ENCODE measurements around the gene MMD2.

Gene MMD2

DNA sequence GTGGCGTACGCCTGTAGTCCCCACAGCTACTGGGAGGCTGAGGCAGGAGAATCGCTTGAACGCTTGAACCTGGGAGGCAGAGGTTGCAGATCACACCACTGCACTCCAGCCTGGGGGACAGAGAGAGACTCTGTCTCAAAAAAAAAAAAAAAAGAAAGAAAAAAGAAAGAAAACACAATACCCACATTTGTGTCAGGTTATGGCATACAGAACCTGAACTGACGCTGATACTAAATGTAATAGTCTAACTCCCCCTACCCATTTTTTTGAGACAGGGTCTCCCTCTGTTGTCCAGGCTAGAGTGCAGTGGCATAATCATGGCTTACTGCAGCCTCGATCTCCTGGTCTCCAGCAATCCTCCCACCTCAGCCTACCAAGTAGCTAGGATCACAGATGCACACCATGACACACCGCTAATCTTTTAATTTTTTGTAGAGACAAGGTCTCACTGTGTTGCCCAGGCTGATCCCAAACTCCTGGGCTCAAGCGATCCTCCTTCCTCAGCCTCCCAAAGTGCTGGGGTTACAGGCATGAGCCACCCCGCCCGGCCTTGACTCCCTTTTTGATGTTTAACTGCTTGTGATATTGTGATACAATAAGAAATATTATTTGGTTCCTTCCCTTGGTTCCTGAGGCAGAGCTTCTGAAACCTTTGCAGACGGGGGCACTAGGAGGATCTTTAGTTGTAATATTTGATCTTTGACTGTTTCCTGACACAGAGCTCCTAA, 6.5 kb upstream of the MMD2 start:
- TF ChIP-seq, protein P1, sequence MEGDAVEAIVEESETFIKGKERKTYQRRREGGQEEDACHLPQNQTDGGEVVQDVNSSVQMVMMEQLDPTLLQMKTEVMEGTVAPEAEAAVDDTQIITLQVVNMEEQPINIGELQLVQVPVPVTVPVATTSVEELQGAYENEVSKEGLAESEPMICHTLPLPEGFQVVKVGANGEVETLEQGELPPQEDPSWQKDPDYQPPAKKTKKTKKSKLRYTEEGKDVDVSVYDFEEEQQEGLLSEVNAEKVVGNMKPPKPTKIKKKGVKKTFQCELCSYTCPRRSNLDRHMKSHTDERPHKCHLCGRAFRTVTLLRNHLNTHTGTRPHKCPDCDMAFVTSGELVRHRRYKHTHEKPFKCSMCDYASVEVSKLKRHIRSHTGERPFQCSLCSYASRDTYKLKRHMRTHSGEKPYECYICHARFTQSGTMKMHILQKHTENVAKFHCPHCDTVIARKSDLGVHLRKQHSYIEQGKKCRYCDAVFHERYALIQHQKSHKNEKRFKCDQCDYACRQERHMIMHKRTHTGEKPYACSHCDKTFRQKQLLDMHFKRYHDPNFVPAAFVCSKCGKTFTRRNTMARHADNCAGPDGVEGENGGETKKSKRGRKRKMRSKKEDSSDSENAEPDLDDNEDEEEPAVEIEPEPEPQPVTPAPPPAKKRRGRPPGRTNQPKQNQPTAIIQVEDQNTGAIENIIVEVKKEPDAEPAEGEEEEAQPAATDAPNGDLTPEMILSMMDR (IDR thresholded peaks at IDR 0.05; ENCODE audit: low read length, missing control alignments) = no peak
- H3K4me3 ChIP-seq (replicated peaks; ENCODE audit: low read depth, low read length) = no peak overlapping the region
- no peak for DNase-seq (ENCODE audit: low read depth)

DNA sequence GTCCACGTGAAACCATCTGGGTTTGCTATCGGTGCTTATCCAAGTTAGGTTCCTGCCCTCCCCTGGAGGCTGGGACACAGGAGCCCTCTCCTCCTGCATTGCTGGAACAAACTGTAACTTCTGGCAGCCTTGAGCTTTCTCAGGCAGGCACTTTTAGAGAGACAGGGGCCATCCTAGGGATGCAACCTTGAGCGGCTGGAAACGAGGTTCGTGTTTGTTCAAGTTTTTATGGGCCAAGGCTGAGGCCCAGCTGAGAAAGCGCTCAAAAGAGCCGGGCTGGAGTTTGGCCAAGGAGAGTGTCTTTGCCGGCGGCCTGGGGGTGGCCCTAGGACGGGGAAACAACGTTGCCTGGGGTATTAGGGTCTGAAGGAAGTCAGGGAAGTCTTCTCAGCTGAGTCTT, 5.5 kb upstream of the MMD2 start:
- TF ChIP-seq, protein P1 (IDR thresholded peaks at IDR 0.05; ENCODE audit: low read length, missing control alignments) = no peak
- H3K4me3 ChIP-seq (replicated peaks; ENCODE audit: low read depth, low read length) = no peak overlapping the region
- no peak for DNase-seq (ENCODE audit: low read depth)

DNA sequence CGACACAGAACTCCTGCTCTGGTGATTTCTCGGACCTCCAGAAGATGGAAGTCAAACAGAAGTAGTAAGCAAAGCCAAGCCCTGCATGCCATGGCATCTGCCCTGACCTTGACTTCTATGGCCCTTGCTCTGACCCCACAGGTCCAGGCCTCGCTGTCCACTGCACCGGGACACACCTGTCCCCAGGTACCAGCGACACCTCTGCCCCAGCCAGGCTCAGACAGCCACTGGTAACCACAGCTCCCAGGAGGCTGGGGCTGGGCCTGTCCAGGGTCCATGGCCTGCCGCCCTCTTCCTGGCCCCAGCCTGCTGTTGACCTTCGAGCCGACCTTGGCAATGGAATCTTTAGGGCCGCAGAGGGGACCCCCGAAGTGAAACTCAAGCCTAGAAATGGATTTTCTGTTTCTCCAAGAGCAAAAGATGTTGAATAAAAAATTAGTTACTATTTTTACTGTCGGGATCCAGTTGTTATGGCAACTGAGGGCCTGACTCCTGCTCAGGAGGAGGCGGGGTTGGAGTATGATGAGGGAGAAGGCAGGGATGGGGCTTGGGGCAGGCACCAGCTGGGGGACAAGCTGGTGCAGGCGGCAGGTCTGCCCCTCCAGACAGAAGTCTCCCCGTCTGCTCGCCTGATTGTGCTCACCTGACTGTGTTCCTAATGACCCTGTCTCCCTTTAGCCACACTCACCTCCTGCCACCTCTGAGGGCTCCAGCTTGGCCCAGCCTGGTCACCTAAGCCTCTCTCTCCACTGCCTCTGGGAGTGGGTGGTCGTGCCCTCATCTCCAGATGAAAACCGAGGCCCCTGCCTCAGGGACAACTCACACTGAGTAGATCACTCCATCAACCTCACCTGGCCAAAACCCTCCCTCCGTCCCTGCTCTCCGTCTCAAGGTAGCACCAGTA, 4.1 kb upstream of the MMD2 start:
- no peak for DNase-seq (ENCODE audit: low read depth)
- H3K4me3 ChIP-seq (replicated peaks; ENCODE audit: low read depth, low read length) = no peak overlapping the region
- TF ChIP-seq, protein P1 (IDR thresholded peaks at IDR 0.05; ENCODE audit: low read length, missing control alignments) = no peak

DNA sequence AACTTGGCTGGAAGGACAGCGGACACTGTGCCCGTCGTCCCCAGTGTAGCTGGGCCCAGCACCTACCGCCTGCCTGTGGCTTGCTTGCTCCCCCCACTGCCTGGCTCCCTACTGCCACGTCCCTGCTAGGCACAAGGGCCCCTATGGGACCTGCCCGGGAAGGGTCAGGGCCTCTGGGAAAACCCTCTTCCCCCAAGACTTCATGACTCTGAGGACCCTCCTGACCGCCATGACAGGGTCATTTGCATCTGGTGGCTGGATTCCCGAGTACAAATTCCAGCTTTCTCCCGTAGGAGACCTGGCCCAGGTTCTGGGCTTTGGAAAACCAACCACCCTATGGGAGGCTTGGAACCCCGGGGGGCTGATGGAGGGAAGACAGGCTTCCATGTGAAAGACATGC, 1.4 kb upstream of the MMD2 start:
- TF ChIP-seq, protein P1 (IDR thresholded peaks at IDR 0.05; ENCODE audit: low read length, missing control alignments) = no peak
- no peak for DNase-seq (ENCODE audit: low read depth)
- no peak overlapping the region for H3K4me3 ChIP-seq (replicated peaks; ENCODE audit: low read depth, low read length)

DNA sequence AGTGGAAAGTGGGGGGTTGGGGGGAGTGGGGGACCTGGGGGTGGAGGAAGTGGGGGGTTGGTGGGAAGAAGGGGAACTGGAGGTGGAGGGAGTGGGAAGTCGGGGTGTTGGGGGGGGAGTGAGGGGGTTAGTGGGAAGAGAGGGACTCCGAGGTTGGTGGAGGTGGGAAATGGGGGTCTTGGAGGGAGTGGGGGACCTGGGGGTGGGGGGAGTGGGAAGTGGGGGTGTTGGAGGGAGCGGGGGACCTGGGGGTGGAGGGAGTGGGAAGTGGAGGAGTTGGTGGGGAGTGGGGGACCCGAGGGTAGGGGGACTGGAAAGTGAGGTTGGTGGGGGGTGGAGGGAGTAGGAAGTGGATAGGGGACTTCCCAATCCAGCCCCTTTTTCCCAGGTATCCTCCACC, 906 bp upstream of the MMD2 start:
- H3K4me3 ChIP-seq (replicated peaks; ENCODE audit: low read depth, low read length) = no peak overlapping the region
- DNase-seq (ENCODE audit: low read depth) = no peak
- TF ChIP-seq, protein P1 (IDR thresholded peaks at IDR 0.05; ENCODE audit: low read length, missing control alignments) = no peak

DNA sequence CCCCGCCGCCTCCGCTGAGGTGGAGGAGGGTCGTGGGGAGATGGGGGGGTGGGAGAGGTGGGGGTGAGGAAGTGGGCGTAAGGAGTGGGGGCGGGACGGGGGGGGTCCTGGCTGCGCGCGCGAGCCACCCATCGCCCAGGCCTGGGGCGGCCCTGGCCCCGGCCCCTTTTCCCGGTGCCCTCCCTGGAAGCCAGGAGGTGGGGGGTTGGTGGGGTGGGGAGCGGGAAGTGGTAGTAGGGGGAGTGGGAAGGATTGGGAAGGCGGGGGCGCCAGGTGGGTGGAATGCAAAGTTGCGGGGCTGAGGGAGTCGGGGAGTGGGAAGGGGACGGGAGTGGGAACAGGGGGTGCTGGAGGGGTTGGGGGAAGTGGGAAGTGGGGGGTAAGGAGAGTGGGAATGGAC, 319 bp upstream of the MMD2 start:
- TF ChIP-seq, protein P1 (IDR thresholded peaks at IDR 0.05; ENCODE audit: low read length, missing control alignments) = no peak
- no peak for DNase-seq (ENCODE audit: low read depth)
- no peak overlapping the region for H3K4me3 ChIP-seq (replicated peaks; ENCODE audit: low read depth, low read length)
